Activated CD8-positive, alpha-beta memory T cell treated with anti-CD3 and anti-CD28 coated beads for 36 hours (primary cell): ENCODE data around the gene FRMD1. TPM values are rescaled to one million over a fixed set of nuclear protein-coding genes. Genes with fewer than 3 reads are reported as not detected.

Experiments used
- CTCF ChIA-PET: fragments of 350-600 bp; sonication (Branson Sonifier 250); formaldehyde crosslinking; loops from one replicate; lab custom pipeline; 2021; ENCODE audit warnings: antibody characterized with exemption; lab: Charles Lee
- POLR2A ChIA-PET: fragments of 350-600 bp; sonication (Branson Sonifier 250); formaldehyde crosslinking; loops from one replicate; lab custom pipeline; 2021; ENCODE audit warnings: antibody characterized with exemption; lab: Charles Lee
- total RNA-seq, 2 experiments: library from RNA; stranded (reverse); gene quantifications; one replicate each; pipeline ENCODE4 v1.2.3, GENCODE V29; 2021

Gene FRMD1
- total RNA-seq, 2 experiments from 2014 or later: not detected

DNA sequence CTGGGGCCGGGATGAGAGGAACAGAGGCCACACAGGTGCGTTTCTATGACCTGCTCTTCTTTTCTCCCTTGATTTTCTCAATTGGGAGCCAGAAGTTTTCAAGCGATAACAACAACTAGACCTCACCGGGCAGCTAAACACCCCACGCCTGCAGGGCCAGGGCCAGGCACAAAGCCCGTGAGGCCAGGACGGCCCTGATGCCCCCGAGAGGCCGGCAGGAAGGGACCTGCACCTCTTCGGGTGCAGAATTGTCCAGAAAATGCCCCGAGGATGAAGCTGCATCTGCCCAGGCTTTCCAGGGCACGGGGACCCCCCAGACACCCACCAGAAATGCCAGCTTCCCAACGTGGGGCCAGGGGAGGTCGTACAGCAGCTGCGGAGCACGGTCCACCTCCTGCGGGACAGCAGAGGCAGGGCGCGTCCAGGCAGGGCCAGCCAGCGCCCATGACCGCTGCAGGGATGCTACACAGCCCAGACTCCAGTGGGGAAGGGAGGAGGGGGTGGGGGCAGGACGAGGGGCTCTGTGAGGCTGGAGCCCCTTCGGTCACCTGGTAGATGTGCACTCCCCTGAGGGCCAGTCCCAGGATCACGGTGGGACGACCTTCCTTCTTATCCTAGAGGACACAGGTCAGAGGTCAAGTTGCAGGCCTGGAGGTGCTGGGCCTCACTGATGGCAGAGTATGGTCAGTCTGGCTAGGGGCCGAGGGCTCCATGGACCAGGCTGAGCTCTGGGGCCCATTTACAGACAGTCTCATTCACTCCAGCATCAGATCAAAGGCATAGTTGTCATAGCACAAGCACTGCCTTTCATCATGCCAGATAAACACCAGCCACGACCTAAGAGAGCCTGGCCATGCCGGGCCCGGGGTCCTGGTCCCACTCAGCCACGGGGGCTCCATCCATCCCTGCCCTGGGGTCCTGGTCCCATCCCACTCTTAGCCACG, 16.4 kb downstream of the FRMD1 start:
- ChIA-PET POLR2A (no interaction called here), CTCF (no interaction called here)

DNA sequence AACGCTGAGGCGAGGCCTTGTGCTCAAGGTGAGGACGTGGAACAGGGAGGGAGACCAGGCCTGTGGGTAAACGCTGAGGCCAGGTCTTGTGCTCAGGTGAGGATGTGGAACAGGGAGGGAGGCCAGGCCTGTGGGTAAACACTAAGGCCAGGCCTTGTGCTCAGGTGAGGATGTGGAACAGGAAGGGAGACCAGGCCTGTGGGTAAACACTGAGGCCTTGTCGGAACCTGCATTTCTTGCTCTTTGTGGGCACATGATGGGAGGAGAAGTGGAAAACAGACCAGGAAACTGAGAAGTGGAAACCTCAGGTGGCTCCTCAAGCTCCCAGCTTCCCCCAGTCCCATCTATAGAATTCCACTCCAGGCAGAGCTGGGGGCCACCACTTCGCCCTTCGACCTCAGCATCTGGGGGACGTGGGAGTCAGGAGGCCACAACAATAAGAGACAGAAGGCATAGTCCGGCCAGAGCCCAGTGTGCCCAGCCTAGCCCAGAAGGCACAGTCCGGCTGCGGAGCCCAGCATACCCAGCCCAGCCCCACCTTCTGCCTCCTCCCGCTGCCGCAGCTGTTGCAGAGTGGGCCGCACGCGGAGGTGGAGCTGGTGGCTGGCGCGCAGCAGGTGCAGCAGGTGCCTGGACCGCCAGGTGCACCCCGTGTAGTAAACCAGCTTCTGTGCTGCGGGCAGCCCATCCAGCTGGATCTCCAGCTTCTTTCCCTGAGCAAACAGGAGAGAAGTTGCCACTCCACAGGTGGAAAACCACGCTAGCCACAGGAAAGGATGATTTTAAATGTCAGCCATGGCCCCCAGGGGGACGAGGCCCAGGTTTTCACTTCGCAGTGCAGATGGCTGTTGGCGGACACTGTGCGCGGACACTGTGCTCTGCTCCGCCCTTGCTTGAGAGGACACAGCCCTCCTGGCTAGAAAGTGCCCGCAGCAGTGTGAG, 17.5 kb downstream of the FRMD1 start:
- ChIA-PET POLR2A (no interaction called here), CTCF (no interaction called here)

DNA sequence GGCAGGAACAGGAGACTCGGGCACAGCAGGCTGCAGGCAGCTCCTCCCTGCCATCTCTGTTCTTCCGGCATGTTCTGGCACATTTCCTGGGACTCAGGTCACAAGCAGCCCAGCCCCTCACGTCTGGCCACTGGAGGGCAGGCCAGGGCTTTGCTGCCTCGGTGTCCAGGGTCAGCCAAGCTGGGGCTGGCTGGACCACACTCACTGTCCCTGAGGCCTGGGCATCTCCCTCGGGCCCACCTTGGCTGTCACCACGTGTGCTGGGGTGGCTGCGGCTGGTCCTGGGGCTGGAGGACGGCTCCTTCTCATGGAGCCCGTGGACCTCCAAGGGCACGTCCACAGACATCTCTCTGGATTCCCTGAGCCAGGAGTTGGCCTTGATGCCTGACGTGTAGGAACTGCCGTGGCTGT, 18.5 kb downstream of the FRMD1 start:
- ChIA-PET CTCF (no interaction called here), POLR2A (no interaction called here)

- POLR2A ChIA-PET: no interaction called here
- CTCF ChIA-PET: no interaction called here
Observed at GRCh38 chr6:168058691-168059551, 20.1 kb downstream of the FRMD1 start.

DNA sequence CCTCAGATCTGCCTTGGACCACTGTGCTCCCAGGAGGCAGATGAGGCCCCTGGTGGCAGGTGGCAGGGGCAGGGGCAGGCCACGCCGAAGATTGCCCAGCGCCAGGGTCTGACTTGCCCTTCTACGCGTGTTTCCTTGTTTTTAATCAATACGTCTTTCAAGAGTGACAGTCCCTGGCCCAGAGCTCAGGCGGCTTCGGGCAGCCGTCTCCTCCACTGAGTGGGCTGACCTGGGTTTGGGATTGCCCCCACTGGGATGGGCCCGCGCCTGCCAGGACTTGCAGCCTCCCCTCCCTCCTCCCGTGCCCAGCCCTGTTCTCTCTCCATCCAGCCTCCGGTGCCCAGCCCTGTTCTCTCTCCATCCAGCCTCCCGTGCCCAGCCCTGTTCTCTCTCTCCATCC, 21.2 kb downstream of the FRMD1 start:
- POLR2A ChIA-PET: no interaction called here
- CTCF ChIA-PET: no interaction called here

GRCh38 chr6:168056892-168057527, 22.0 kb downstream of the FRMD1 start:
- ChIA-PET POLR2A (no interaction called here), CTCF (interaction anchor here (0.6 kb wide), 1 partner anchor 351 kb away, joined by 3 read pairs; no protein-coding TSS in a partner anchor)

DNA sequence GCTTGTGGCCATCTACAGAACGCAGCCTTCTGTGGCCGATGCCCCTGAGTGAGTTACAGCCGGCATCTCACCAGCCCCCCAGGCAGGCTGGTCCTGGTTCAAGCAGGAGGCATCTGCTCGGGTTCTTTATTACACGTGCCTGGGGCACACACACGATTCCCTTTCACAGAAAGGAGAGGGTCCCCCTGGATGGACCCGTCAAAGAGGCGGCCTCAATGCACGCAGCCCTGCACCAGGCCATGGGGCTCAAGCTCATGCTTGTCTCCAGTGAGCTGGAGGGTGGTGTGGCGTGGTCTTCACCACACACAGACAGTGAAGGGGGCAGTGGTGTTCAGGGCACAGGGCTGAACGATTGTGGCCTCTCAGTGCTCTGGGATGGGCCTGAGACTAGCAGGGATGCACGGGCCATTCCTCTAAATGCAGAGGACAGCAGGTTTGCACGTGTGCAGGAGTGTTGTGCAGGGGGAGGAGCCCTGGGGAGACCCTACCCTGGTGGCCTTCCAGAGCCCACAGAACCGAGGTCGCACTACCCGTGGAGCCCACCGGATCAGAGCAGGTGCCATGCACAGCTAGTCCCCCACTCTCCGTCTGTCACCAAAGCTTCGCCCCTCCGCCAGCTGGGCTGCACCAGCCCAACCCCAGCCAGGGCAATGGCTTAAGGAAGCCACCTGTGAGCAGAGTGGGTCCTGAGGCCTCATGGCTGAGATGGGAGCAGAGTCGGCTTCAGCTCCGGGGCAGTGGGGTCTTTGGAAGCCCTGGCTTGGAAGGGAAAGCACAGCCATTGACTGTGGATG, 23.1 kb downstream of the FRMD1 start:
- POLR2A ChIA-PET: no interaction called here

DNA sequence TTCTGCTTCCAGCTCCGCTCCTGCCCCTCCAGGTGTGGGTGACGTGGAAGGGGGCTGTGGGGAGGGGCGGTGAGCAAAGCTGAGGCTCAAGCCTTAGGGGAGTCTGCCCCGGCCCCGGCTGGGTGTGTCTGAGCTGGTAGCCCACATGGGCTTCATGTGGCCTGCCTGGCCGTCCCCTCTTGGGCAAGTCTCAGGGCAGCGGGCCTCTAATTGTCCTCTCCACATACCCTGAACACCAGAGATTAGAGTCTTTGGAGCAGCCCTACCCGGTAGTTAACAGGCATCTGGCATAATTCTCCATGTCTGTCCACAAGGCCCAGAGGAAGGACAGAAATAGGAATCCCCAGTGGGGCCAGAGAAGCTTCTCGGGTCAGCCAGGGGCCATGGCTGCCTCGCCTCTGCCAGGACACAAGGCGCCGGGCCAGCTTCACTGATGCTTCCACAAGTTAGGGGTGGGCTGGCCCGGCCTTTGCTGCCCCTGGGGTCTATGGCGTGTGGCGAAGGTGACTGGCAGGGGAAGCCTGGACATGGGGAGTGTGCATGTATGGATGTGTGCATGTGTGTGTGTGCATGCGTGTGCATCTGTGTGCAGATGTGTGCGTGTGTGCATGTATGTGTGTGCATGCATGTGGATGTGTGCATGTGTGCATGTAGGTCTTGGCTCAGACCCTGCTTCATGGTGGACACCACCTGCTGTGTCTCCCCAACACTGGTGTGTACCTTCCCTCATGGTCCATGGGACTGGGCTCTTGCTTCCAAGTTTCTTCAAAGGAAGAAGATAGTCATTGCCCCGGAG, 24.0 kb downstream of the FRMD1 start:
- CTCF ChIA-PET: no interaction called here
- POLR2A ChIA-PET: no interaction called here

More for the DNA sequence above, 23.1 kb downstream of the FRMD1 start:
- CTCF ChIA-PET: interaction anchor here (0.6 kb wide), 1 partner anchor 349 kb away, joined by 3 read pairs; no protein-coding TSS in a partner anchor

DNA sequence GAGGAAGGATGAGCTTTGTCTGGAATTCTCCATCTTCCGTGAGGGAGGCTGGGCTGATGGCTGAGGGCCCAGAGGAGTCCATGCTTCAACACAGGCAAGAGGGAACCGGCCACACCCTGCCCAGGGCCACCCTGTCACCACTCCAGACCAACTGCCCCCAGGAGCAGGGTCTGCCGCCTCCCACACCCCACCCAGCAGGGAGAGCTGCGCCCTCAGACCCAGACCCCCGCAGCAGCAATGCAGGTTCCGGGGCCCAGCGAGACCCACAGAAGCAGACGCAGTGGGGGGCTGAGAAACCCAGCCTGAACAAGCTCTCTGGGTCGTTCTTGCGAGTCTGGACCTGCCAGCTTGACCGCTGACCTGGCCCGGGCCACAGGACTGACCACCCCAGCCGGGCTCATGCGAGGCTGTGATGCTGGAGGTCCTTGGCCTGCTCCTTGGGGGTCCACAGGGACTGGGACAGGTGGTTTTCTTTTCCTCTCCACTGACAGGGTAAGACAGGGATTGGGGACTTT, 25.0 kb downstream of the FRMD1 start:
- ChIA-PET CTCF (no interaction called here), POLR2A (no interaction called here)

GRCh38 chr6:168053086-168053956, 25.7 kb downstream of the FRMD1 start:
- CTCF ChIA-PET: no interaction called here

GRCh38 chr6:168052291-168052891, 26.6 kb downstream of the FRMD1 start:
- ChIA-PET POLR2A (no interaction called here), CTCF (no interaction called here)

More at GRCh38 chr6:168053086-168053956, 25.7 kb downstream of the FRMD1 start:
- POLR2A ChIA-PET: no interaction called here

DNA sequence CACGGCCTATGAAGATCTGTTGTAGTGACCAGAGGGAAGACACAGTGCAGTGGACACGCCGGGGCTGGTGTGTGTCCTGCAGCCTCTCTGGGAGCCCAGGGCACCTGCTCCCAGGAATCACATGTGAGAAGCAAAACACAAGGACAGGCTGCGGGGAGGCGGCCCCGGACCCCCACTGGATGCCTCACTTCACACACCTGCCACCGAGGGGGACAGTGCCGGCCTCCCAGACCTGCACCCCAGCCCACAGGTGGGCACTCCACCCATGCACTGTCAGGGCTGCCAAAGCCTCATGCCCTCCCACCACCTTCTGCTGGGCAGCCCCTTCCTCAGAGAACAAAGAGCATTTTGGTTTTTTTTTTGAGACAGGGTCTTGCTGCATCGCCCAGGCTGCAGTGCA, 27.4 kb downstream of the FRMD1 start:
- POLR2A ChIA-PET: no interaction called here
- CTCF ChIA-PET: no interaction called here

DNA sequence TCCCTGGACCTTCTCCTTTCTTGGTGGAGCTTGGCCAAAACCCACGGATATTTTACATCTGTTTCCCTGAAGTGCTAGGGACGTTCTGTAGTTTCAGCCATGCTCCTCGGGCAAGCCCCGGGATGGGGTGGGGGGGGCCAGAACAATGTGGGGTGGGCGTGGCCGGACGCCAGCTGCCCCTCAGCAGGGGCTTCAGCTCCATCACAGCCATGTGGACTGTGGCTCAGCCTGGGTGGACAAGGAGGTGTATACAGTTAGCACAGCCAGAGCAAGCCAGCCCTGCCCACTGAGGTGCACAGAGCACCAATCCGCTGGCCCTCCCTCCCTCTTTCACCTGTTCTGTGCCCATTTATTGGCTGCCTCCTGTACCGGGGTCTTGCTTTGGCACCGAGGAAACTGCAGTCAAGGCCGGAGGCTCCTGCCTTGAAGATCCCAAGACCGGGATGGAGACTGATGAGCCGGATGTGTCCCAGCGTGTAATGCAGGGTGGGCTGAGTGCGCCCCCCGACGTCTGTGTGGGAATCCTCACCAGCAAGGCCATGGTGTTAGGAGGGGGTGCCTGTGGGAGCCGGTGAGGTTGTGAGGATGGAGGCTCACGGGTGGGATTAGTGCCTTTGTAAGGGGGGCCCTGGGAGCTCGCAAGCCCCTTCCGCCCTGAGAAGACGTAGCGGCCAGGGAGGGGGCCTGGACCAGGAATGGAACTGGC, 28.0 kb downstream of the FRMD1 start:
- CTCF ChIA-PET: no interaction called here

DNA sequence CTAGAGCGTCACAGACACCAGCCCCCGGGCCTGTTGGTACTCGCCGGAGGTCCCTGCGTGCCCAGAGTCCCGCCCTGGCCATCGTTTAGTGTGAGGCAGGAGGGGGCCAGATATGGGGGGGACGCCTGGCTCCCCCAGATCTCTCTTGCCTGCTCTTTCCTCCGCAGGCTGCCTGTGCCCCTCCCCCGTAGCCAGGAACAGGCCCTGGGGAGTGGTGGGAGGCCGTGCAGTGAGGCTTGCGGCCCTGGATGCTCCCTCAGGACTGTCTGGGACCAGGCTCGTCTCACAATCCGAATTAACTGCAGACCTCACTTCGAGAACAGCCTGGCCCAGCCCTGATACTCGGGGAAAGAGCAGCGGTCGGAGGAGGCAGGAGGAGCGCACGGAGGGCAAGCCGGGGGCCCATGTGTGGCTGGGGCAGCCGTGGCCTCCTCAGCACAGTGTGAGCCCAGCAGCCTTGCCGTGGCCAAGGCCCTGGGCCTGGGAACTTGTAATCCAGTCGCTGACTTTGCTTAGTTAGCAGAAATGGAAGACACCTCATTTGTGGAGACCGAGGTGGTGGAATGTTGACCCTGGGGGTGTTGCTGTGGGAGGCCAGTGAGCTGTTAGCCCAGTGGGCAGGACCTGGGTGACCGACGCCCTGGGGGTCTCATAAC, 28.7 kb downstream of the FRMD1 start:
- CTCF ChIA-PET: no interaction called here
- POLR2A ChIA-PET: no interaction called here

More for the DNA sequence above, 28.0 kb downstream of the FRMD1 start:
- POLR2A ChIA-PET: no interaction called here
